DND-41 (cell line): ENCODE measurements around the gene PTPRN2.
A peak's percentile ranks its signal among the peaks of the same experiment; 100 is the strongest.

Experiments
- EZH2 ChIP-seq: IDR thresholded peaks from 3 replicates; pipeline ENCODE4 v1.6.1; 2012; ENCODE audit warnings: borderline replicate concordance, low read depth, mild to moderate bottlenecking, moderate library complexity, low read length, inconsistent platforms; ENCODE audit not compliant: severe bottlenecking
- TF ChIP-seq, protein P1 (sequence below): IDR thresholded peaks from 2 replicates; pipeline ENCODE4 v1.5.1; 2012; ENCODE audit warnings: borderline replicate concordance, low read length, moderate library complexity, mild to moderate bottlenecking; ENCODE audit not compliant: poor library complexity, severe bottlenecking; ENCODE audit errors: extremely low read depth

GRCh38 chr7:158407581-158408317, 179.9 kb downstream of the PTPRN2 start:
- TF ChIP-seq, protein P1, sequence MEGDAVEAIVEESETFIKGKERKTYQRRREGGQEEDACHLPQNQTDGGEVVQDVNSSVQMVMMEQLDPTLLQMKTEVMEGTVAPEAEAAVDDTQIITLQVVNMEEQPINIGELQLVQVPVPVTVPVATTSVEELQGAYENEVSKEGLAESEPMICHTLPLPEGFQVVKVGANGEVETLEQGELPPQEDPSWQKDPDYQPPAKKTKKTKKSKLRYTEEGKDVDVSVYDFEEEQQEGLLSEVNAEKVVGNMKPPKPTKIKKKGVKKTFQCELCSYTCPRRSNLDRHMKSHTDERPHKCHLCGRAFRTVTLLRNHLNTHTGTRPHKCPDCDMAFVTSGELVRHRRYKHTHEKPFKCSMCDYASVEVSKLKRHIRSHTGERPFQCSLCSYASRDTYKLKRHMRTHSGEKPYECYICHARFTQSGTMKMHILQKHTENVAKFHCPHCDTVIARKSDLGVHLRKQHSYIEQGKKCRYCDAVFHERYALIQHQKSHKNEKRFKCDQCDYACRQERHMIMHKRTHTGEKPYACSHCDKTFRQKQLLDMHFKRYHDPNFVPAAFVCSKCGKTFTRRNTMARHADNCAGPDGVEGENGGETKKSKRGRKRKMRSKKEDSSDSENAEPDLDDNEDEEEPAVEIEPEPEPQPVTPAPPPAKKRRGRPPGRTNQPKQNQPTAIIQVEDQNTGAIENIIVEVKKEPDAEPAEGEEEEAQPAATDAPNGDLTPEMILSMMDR = peak; percentile 78
- no peak for TF ChIP-seq EZH2
